A549 (cell line): Measurements from ENCODE around the gene MGAT5. TPM values are rescaled to one million over a fixed set of nuclear protein-coding genes. Genes with fewer than 3 reads are reported as not detected.

ENCODE experiments used
- ATAC-seq, 2 experiments: fragments of 200-7000 bp in 1 of 2; fragments of >200 bp in 1 of 2; cut with Nextera tagmentation in 1 of 2; cut with Tn5 transposase in 1 of 2; 3 replicates each; pipeline versions ENCODE4 v1.8.0 to v1.9.1; 2018 to 2020; ENCODE audit warnings: mild to moderate bottlenecking in 1 of 2, moderate library complexity in 1 of 2
- CTCF ChIA-PET: fragments of 300-600 bp; sonication (Branson Sonifier 250); formaldehyde crosslinking; extraction: SDS; loops from one replicate; lab custom pipeline; 2021; ENCODE audit warnings: antibody characterized with exemption, inconsistent platforms; lab: Yijun Ruan, JAX
- POLR2A ChIA-PET: fragments of 350-600 bp; formaldehyde crosslinking; extraction: SDS; loops from one replicate; lab custom pipeline; 2021; ENCODE audit warnings: antibody characterized with exemption, inconsistent platforms; lab: Yijun Ruan, JAX
- DNase-seq, 2 experiments: peaks; one replicate each; pipeline versions ENCODE4 v3.0.0 to v3.0.0-alpha.2; 2011 to 2016; ENCODE audit warnings: low read depth in 1 of 2, low spot score in 1 of 2
- FAIRE-seq: peaks from 2 replicates; lab custom pipeline; 2011; peaks lifted over from hg19 to GRCh38; lab: Jason Lieb, UNC
- H3K27ac ChIP-seq, 2 experiments: fragments of >200 bp; sonication (Bioruptor Twin); formaldehyde crosslinking; 3 replicates each; pipeline ENCODE4 v1.5.1; 2016 to 2017
- H3K4me1 ChIP-seq: fragments of >200 bp; sonication (Bioruptor Twin); formaldehyde crosslinking; 3 replicates; pipeline ENCODE4 v1.6.1; 2016
- H3K4me2 ChIP-seq: fragments of >200 bp; sonication (Bioruptor Twin); formaldehyde crosslinking; 3 replicates; pipeline ENCODE4 v1.6.1; 2016
- H3K4me3 ChIP-seq: fragments of >200 bp; sonication (Bioruptor Twin); formaldehyde crosslinking; 3 replicates; pipeline ENCODE4 v1.5.1; 2016
- H3K9me3 ChIP-seq: fragments of >200 bp; sonication (Bioruptor Twin); formaldehyde crosslinking; 3 replicates; pipeline ENCODE4 v1.6.1; 2016
- CHD4 ChIP-seq: fragments of 200-600 bp; sonication (generic); IDR thresholded peaks from 2 replicates; pipeline ENCODE4 v1.6.1; 2016; ENCODE audit warnings: antibody characterized with exemption, mild to moderate bottlenecking, borderline replicate concordance
- GATA3 ChIP-seq: IDR thresholded peaks from 2 replicates; pipeline ENCODE4 v1.6.1; 2012; ENCODE audit warnings: borderline replicate concordance
- HDAC2 ChIP-seq: fragments of 200-600 bp; sonication (generic); IDR thresholded peaks from 2 replicates; pipeline ENCODE4 v1.6.1; 2016
- HOXB13 ChIP-seq: fragments of 250-450 bp; sonication (Bioruptor Pico); IDR thresholded peaks from 2 replicates; pipeline ENCODE4 v1.5.0; 2020; ENCODE audit warnings: low read depth, mild to moderate bottlenecking, moderate library complexity
- MAZ ChIP-seq: fragments of 150-350 bp; IDR thresholded peaks from 2 replicates; pipeline ENCODE4 v1.6.1; 2014; ENCODE audit warnings: antibody characterized with exemption, low read depth, low read length, borderline replicate concordance
- NFE2L2 ChIP-seq: fragments of 150-350 bp; conservative IDR thresholded peaks from 2 replicates; pipeline ENCODE4 v1.6.1; 2014; ENCODE audit warnings: low read length
- POLR2A ChIP-seq: IDR thresholded peaks from 2 replicates; pipeline ENCODE4 v1.6.1; 2012; ENCODE audit warnings: mild to moderate bottlenecking, low read length
- POLR2AphosphoS2 ChIP-seq: conservative IDR thresholded peaks from 2 replicates; pipeline ENCODE4 v1.6.1; 2012; ENCODE audit warnings: low read length, improper control_type of control experiment, inconsistent platforms
- RCOR1 ChIP-seq: fragments of 150-350 bp; IDR thresholded peaks from 2 replicates; pipeline ENCODE4 v1.6.1; 2014; ENCODE audit warnings: antibody characterized with exemption, low read length, low read depth
- RNF2 ChIP-seq: fragments of 200-600 bp; sonication (generic); IDR thresholded peaks from 2 replicates; pipeline ENCODE4 v1.6.1; 2016; ENCODE audit warnings: low read depth, mild to moderate bottlenecking, antibody characterized with exemption, moderate library complexity, borderline replicate concordance
- TFCP2L1 ChIP-seq: fragments of 250-450 bp; sonication (Bioruptor Pico); IDR thresholded peaks from 2 replicates; pipeline ENCODE4 v1.5.0; 2021; ENCODE audit warnings: mild to moderate bottlenecking
- ZFP36 ChIP-seq: fragments of 450-650 bp; IDR thresholded peaks from 2 replicates; pipeline ENCODE4 v1.6.1; 2014; ENCODE audit warnings: borderline replicate concordance; ENCODE audit not compliant: partially characterized antibody
- ZSCAN20 ChIP-seq: fragments of 250-450 bp; sonication (Bioruptor Pico); IDR thresholded peaks from 2 replicates; pipeline ENCODE4 v1.8.0; 2022; ENCODE audit warnings: mild to moderate bottlenecking, moderate library complexity
- WGBS: methylation state at CpG from one replicate; pipeline ENCODE4 v1.1.6; 2017; ENCODE audit errors: missing lambda C conversion rate; 5-methylcytosine and 5-hydroxymethylcytosine counted together
- polyA plus RNA-seq, 4 experiments: library from polyadenylated mRNA; depleted of rRNA in 3 of 4; stranded (reverse); fragments of >200 nt; fragmentation: RNase III in 1 of 4; extraction: RNeasy Plus Mini Kit Qiagen cat#74134 plus additional on column Dnase treatment in 1 of 4; gene quantifications; 2 replicates in 3 of 4; 3 replicates in 1 of 4; pipeline ENCODE4 v1.2.3, GENCODE V29; 2011 to 2017
- TF ChIP-seq, protein P1 (sequence below): fragments of 150-350 bp; IDR thresholded peaks from 2 replicates; pipeline ENCODE4 v1.6.1; 2014; ENCODE audit warnings: low read depth, mild to moderate bottlenecking, low read length
- TF ChIP-seq, protein P2 (sequence below): IDR thresholded peaks from 2 replicates; pipeline ENCODE4 v1.6.1; 2012
- TF ChIP-seq, protein P3 (sequence below): fragments of 250-450 bp; sonication (Bioruptor Pico); IDR thresholded peaks from 2 replicates; pipeline ENCODE4 v1.5.0; 2021; ENCODE audit warnings: mild to moderate bottlenecking, moderate library complexity, borderline replicate concordance
- TF ChIP-seq, protein P4 (sequence below): fragments of >200 bp; sonication (Bioruptor Twin); formaldehyde crosslinking; IDR thresholded peaks from 3 replicates; pipeline ENCODE4 v1.6.1; 2016

MGAT5 gene
- polyA plus RNA-seq, 2 of the 4 experiments (the other 2 are of a cell fraction), result 13.2 to 17.1 TPM

DNA sequence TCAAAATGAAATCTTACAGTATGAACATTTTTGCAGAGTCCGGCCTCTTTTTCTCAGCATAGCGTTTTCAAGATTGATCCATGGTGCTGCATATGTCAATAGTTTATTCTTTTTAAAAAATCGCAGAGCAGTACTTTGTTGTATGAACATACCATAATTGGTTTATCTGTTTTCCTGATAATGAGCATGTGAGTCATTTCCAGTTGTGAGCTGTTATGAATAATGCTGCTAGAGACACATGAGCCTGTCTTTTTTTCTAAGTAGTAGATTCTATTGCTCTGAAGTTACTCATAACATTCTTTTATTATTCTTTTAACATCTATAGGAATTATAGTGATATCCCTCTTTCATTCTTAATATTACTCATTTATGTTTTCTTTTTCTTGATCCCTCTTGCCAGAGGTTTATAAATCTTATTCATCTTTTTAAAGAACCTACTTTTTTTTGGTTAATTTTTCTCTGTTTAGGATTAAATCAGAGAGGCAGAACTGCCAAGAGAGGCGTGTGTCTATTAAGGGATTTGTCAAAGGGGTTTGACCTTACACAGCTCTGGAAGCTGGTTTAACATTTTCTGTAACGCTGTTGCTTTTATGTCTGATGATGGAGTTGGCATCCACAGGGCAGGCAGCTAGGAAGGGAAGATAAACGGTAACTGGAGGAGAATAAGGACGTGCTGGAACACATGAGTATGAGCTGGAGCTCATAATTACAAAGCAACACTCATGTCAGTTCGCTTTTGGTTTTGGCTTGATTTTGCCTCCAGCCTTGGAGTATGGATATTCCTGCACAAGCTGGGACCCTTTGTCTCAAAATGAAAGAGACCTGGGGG, 47.4 kb downstream of the MGAT5 start:
- Histone ChIP-seq H3K4me1 (no peaks in the 10 kb centered on the region), H3K9me3 (no peaks in the 10 kb centered on the region), H3K4me2 (no peak overlapping the region), H3K27ac (no peak overlapping the region), H3K4me3 (no peak overlapping the region)
- WGBS, result 86% methylated on average over 8 of the region's 8 CpGs
- ChIA-PET CTCF (interaction anchor here (1.1 kb wide), 1 partner anchor 9 kb away, joined by 3 read pairs; no protein-coding TSS in a partner anchor), POLR2A (no interaction called here)
- TF ChIP-seq ZSCAN20 (CRISPR knock-in tag), result no peak
- TF ChIP-seq, protein P1, sequence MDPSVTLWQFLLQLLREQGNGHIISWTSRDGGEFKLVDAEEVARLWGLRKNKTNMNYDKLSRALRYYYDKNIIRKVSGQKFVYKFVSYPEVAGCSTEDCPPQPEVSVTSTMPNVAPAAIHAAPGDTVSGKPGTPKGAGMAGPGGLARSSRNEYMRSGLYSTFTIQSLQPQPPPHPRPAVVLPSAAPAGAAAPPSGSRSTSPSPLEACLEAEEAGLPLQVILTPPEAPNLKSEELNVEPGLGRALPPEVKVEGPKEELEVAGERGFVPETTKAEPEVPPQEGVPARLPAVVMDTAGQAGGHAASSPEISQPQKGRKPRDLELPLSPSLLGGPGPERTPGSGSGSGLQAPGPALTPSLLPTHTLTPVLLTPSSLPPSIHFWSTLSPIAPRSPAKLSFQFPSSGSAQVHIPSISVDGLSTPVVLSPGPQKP, result no peak
- TF ChIP-seq, protein P2, sequence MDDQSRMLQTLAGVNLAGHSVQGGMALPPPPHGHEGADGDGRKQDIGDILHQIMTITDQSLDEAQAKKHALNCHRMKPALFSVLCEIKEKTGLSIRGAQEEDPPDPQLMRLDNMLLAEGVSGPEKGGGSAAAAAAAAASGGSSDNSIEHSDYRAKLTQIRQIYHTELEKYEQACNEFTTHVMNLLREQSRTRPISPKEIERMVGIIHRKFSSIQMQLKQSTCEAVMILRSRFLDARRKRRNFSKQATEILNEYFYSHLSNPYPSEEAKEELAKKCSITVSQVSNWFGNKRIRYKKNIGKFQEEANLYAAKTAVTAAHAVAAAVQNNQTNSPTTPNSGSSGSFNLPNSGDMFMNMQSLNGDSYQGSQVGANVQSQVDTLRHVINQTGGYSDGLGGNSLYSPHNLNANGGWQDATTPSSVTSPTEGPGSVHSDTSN, result no peak
- TF ChIP-seq, protein P3, sequence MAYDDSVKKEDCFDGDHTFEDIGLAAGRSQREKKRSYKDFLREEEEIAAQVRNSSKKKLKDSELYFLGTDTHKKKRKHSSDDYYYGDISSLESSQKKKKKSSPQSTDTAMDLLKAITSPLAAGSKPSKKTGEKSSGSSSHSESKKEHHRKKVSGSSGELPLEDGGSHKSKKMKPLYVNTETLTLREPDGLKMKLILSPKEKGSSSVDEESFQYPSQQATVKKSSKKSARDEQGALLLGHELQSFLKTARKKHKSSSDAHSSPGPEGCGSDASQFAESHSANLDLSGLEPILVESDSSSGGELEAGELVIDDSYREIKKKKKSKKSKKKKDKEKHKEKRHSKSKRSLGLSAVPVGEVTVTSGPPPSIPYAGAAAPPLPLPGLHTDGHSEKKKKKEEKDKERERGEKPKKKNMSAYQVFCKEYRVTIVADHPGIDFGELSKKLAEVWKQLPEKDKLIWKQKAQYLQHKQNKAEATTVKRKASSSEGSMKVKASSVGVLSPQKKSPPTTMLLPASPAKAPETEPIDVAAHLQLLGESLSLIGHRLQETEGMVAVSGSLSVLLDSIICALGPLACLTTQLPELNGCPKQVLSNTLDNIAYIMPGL (CRISPR knock-in tag), result no peak
- no peak for TF ChIP-seq HOXB13 (CRISPR knock-in tag)
- no peak for TF ChIP-seq ZFP36
- no peak for TF ChIP-seq POLR2AphosphoS2
- no peak for DNase-seq
- no peak for FAIRE-seq
- ATAC-seq, result no peak

DNA sequence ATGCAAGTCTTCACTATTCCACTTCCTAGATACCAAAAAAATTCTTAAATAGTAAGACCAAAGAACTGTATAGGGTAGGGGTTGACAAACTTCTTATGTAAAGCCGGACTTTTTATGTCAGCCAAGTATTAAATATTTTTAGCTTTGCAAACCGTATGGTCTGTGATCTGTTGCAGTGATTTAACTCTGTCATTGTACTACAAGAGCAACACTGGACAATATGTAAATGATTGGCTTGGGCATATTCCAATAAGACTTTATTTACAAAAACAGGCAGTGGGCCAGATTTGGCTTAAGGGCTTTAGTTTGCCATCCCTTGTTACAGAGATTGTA, 48.0 kb downstream of the MGAT5 start:
- CTCF ChIA-PET, result interaction anchor here (1.1 kb wide), 1 partner anchor 8 kb away, joined by 3 read pairs; no protein-coding TSS in a partner anchor
- Histone ChIP-seq H3K9me3 (no peaks in the 10 kb centered on the region), H3K27ac (no peak overlapping the region), H3K4me2 (no peak overlapping the region), H3K4me1 (no peaks in the 10 kb centered on the region), H3K4me3 (no peak overlapping the region)
- FAIRE-seq (no peak), ATAC-seq (no peak), DNase-seq (no peak)
- WGBS, result 95% methylated on average over 2 of the region's 2 CpGs
- TF ChIP-seq, protein P1, result no peak
- TF ChIP-seq TFCP2L1 (no peak), GATA3 (no peak), RCOR1 (no peak), NFE2L2 (no peak), POLR2AphosphoS2 (no peak)
- TF ChIP-seq, protein P4, sequence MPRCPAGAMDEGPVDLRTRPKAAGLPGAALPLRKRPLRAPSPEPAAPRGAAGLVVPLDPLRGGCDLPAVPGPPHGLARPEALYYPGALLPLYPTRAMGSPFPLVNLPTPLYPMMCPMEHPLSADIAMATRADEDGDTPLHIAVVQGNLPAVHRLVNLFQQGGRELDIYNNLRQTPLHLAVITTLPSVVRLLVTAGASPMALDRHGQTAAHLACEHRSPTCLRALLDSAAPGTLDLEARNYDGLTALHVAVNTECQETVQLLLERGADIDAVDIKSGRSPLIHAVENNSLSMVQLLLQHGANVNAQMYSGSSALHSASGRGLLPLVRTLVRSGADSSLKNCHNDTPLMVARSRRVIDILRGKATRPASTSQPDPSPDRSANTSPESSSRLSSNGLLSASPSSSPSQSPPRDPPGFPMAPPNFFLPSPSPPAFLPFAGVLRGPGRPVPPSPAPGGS, result no peak
- POLR2A ChIA-PET, result no interaction called here

DNA sequence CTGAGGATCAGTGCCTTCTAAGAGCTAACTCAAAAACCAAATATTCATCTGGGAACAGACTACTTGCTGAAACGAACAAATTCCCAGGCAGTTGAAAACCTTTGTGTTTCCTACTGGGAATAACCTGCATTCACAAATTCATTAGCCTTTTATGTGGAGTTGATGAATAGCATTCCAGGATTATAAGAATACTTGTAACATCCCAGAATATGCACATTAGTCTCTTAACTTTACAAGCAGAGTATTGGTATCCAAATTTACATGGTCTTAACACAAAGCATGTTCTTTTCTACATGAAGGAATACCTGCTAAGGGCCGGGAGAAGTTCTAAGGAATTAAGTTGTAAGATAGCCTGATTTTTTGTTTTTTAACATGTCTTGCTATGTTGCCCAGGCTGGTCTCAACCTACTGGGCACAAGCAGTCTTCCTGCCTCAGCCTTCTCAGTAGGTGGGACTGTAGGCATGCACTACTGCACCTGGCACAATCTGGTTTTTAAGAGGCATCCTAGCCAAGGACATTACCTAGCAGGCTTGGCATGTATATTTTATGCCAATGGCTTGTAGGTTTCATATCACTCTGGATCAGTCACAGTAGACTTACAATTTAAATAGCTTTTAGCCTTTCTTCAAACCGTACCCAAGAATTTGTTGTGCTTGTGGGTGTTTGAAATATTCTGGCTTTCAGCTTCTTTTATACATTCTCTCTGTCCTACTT, 50.7 kb downstream of the MGAT5 start:
- ChIA-PET POLR2A (no interaction called here), CTCF (interaction anchor here (1.0 kb wide), 1 partner anchor 9 kb away, joined by 3 read pairs; no protein-coding TSS in a partner anchor)
- 61% methylated on average over 3 of the region's 3 CpGs for WGBS
- FAIRE-seq, result no peak
- no peak for ATAC-seq
- Histone ChIP-seq H3K9me3 (0 out of 3 replicates have a peak, but pooled peaks cover 4% of the 10 kb centered on the region), H3K27ac (no peak overlapping the region), H3K4me2 (no peak overlapping the region), H3K4me3 (no peak overlapping the region), H3K4me1 (no peaks in the 10 kb centered on the region)
- TF ChIP-seq POLR2A (no peak), RNF2 (no peak), HDAC2 (no peak), CHD4 (no peak), MAZ (no peak)
- no peak for DNase-seq
